ENCODE data around the gene ST6GALNAC5. TPM values are rescaled to one million over a fixed set of nuclear protein-coding genes. Genes with fewer than 3 reads are reported as not detected.

The ST6GALNAC5 gene
- not detected in 2 replicates for total RNA-seq

GRCh38 chr1:76867342-76868130, at the start of gene ST6GALNAC5:
Gene ST6GALNAC5, plus strand, starts transcription at chr1:76867480.

